Fibroblast of lung (primary cell): Measurements from ENCODE around the gene TNFSF18. TPM values are rescaled to one million over a fixed set of nuclear protein-coding genes. Genes with fewer than 3 reads are reported as not detected.

Source experiments
- DNase-seq, 2 donors: peaks; one replicate each; pipeline versions ENCODE4 v3.0.0 to v3.0.0-alpha.2; 2010; ENCODE audit warnings: low read depth in 2 of 2
- H2AFZ ChIP-seq: 2 replicates; pipeline ENCODE4 v1.5.1; 2012; ENCODE audit warnings: low read length, control low read depth, inconsistent platforms
- H3K27ac ChIP-seq: 2 replicates; pipeline ENCODE4 v1.5.1; 2011; ENCODE audit warnings: low read length, control low read depth; ENCODE audit not compliant: insufficient read depth
- H3K27me3 ChIP-seq: 2 replicates; pipeline ENCODE4 v1.5.1; 2011; ENCODE audit warnings: mild to moderate bottlenecking, low read length; ENCODE audit not compliant: control insufficient read depth, insufficient read depth
- H3K36me3 ChIP-seq: 2 replicates; pipeline ENCODE4 v1.5.1; 2011; ENCODE audit warnings: low read length; ENCODE audit not compliant: control insufficient read depth, insufficient read depth
- H3K4me1 ChIP-seq: 2 replicates; pipeline ENCODE4 v1.5.1; 2011; ENCODE audit warnings: low read length; ENCODE audit not compliant: control insufficient read depth, insufficient read depth; ENCODE audit errors: extremely low read depth
- H3K4me2 ChIP-seq: 2 replicates; pipeline ENCODE4 v1.5.1; 2011; ENCODE audit warnings: low read length, control low read depth; ENCODE audit not compliant: insufficient read depth; ENCODE audit errors: extremely low read depth
- H3K4me3 ChIP-seq, 4 experiments: fragments of 200-600 bp in 1 of 4; sonication (generic) in 1 of 4; replicated peaks in 1 of 4; 2 replicates each; pipeline ENCODE4 v1.5.1; 2011 to 2016; ENCODE audit warnings: low read length in 4 of 4, low read depth in 3 of 4, mild to moderate bottlenecking in 3 of 4, control low read depth in 2 of 4, inconsistent platforms in 1 of 4, mixed read lengths in 1 of 4; ENCODE audit not compliant: insufficient read depth in 1 of 4; ENCODE audit errors: control extremely low read depth in 1 of 4
- H3K79me2 ChIP-seq: 2 replicates; pipeline ENCODE4 v1.5.1; 2012; ENCODE audit warnings: mild to moderate bottlenecking, low read length, inconsistent platforms; ENCODE audit not compliant: control insufficient read depth, insufficient read depth
- H3K9ac ChIP-seq: 2 replicates; pipeline ENCODE4 v1.5.1; 2011; ENCODE audit warnings: mild to moderate bottlenecking, low read length, control low read depth; ENCODE audit not compliant: insufficient read depth
- H3K9me3 ChIP-seq: 2 replicates; pipeline ENCODE4 v1.5.1; 2012; ENCODE audit warnings: low read depth, low read length; ENCODE audit not compliant: control insufficient read depth, insufficient read depth
- H4K20me1 ChIP-seq: 2 replicates; pipeline ENCODE4 v1.5.1; 2011; ENCODE audit warnings: low read length; ENCODE audit not compliant: control insufficient read depth, insufficient read depth; ENCODE audit errors: extremely low read depth
- EZH2 ChIP-seq: IDR thresholded peaks from 2 replicates; pipeline ENCODE4 v1.5.1; 2012; ENCODE audit warnings: low read length, control low read depth, mild to moderate bottlenecking; ENCODE audit errors: missing control alignments
- polyA plus RNA-seq, 2 donors: library from polyadenylated mRNA; depleted of rRNA in 1 of 2; stranded (reverse) in 1 of 2; unstranded in 1 of 2; fragments of >200 nt; gene quantifications; 2 replicates each; pipeline ENCODE4 v1.2.1, GENCODE V29; 2011 to 2012; ENCODE audit warnings: missing spikeins in 1 of 2
- total RNA-seq: library from RNA; depleted of rRNA; stranded (reverse); fragments of >200 nt; gene quantifications from 2 replicates; pipeline ENCODE4 v1.2.1, GENCODE V29; 2014
- TF ChIP-seq, protein P1 (sequence below), 2 donors: IDR thresholded peaks in 1 of 2; conservative IDR thresholded peaks in 1 of 2; 1 replicate in 1 of 2; 2 replicates in 1 of 2; pipeline ENCODE4 v1.5.1; 2011 to 2012; ENCODE audit warnings: low read length in 2 of 2, control low read depth in 1 of 2, inconsistent platforms in 1 of 2, low read depth in 1 of 2, mild to moderate bottlenecking in 1 of 2

TNFSF18 gene
- total and polyA plus RNA-seq, 2 donors (not counting 1 experiment from before 2014, with no cell fraction given) = 0.33 to 5.5 TPM

GRCh38 chr1:173002891-173003838, 47.6 kb downstream of the TNFSF18 start:
- TF ChIP-seq, protein P1, sequence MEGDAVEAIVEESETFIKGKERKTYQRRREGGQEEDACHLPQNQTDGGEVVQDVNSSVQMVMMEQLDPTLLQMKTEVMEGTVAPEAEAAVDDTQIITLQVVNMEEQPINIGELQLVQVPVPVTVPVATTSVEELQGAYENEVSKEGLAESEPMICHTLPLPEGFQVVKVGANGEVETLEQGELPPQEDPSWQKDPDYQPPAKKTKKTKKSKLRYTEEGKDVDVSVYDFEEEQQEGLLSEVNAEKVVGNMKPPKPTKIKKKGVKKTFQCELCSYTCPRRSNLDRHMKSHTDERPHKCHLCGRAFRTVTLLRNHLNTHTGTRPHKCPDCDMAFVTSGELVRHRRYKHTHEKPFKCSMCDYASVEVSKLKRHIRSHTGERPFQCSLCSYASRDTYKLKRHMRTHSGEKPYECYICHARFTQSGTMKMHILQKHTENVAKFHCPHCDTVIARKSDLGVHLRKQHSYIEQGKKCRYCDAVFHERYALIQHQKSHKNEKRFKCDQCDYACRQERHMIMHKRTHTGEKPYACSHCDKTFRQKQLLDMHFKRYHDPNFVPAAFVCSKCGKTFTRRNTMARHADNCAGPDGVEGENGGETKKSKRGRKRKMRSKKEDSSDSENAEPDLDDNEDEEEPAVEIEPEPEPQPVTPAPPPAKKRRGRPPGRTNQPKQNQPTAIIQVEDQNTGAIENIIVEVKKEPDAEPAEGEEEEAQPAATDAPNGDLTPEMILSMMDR (conservative IDR thresholded peaks at IDR 0.05 in 1 of 2, IDR thresholded peaks at IDR 0.05 in 1 of 2; ENCODE audit: low read depth in 1 of 2, low read length in 2 of 2) = no peak
- TF ChIP-seq EZH2 = no peak
- H3K4me2 ChIP-seq = no peak overlapping the region
- peak; percentile 80 to 89 for DNase-seq
- no peak overlapping the region for H2AFZ ChIP-seq
- H3K4me3 ChIP-seq = no peak overlapping the region
- H3K79me2 ChIP-seq = no peaks in the 10 kb centered on the region
- no peaks in the 10 kb centered on the region for H3K36me3 ChIP-seq
- H3K27me3 ChIP-seq = no peaks in the 10 kb centered on the region
- no peak overlapping the region for H3K9ac ChIP-seq
- H3K4me1 ChIP-seq = no peaks in the 10 kb centered on the region
- no peak overlapping the region for H3K27ac ChIP-seq
- H3K9me3 ChIP-seq = no peaks in the 10 kb centered on the region
- H4K20me1 ChIP-seq = no peaks in the 10 kb centered on the region

GRCh38 chr1:172999349-172999748, 51.4 kb downstream of the TNFSF18 start:
- no peak for DNase-seq
- H3K36me3 ChIP-seq = no peaks in the 10 kb centered on the region
- no peak overlapping the region for H3K9ac ChIP-seq
- H3K4me2 ChIP-seq = no peak overlapping the region
- no peak overlapping the region for H3K4me3 ChIP-seq
- no peaks in the 10 kb centered on the region for H3K4me1 ChIP-seq
- no peaks in the 10 kb centered on the region for H3K9me3 ChIP-seq
- H3K27ac ChIP-seq = no peak overlapping the region
- H2AFZ ChIP-seq = no peak overlapping the region
- no peaks in the 10 kb centered on the region for H3K79me2 ChIP-seq
- TF ChIP-seq, protein P1 (conservative IDR thresholded peaks at IDR 0.05 in 1 of 2, IDR thresholded peaks at IDR 0.05 in 1 of 2; ENCODE audit: low read depth in 1 of 2, low read length in 2 of 2) = no peak
- TF ChIP-seq EZH2 = no peak
- no peaks in the 10 kb centered on the region for H3K27me3 ChIP-seq
- no peaks in the 10 kb centered on the region for H4K20me1 ChIP-seq

DNA sequence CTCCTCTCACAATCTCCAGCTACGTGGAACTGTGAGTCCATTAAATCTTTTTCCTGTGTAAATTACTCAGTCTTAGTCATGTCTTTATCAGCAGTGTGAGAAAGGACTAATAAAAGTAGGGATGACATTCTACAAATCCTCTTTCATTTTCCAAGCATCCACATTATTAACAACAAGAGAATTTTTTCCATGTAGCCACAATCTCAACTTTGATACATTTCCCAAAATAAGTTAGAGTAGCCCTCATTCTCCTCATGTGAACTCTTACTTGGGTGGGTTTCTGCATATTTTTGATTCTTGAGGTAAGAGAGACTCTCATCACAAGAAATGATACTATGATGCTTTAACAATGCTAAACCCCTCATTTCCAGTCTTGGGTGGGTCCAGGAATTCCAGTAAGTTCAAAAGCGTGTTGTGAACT, 52.8 kb downstream of the TNFSF18 start:
- Histone ChIP-seq H3K27me3 (no peaks in the 10 kb centered on the region), H3K9ac (no peak overlapping the region), H3K4me2 (no peak overlapping the region), H2AFZ (no peak overlapping the region), H3K79me2 (no peaks in the 10 kb centered on the region), H3K27ac (no peak overlapping the region), H3K36me3 (no peaks in the 10 kb centered on the region), H4K20me1 (no peaks in the 10 kb centered on the region), H3K9me3 (no peaks in the 10 kb centered on the region), H3K4me1 (no peaks in the 10 kb centered on the region), H3K4me3 (no peak overlapping the region)
- DNase-seq = peak in 1 of 2 donors; percentile 75
- TF ChIP-seq EZH2 = no peak
- TF ChIP-seq, protein P1 (conservative IDR thresholded peaks at IDR 0.05 in 1 of 2, IDR thresholded peaks at IDR 0.05 in 1 of 2; ENCODE audit: low read depth in 1 of 2, low read length in 2 of 2) = no peak
